GM19351 (cell line): ENCODE results near the gene AP1S3.
"Not testable (repeated sequence)": the region's sequence is repeated elsewhere in the genome, so short reads cannot be mapped to it uniquely, and the experiment has no call there.

Experiments used
- ATAC-seq: cut with Tn5 transposase; IDR thresholded peaks from one replicate; pipeline ENCODE4 v1.9.1; 2021; ENCODE audit warnings: mild to moderate bottlenecking, moderate library complexity; ENCODE audit not compliant: unreplicated experiment

The AP1S3 gene

DNA sequence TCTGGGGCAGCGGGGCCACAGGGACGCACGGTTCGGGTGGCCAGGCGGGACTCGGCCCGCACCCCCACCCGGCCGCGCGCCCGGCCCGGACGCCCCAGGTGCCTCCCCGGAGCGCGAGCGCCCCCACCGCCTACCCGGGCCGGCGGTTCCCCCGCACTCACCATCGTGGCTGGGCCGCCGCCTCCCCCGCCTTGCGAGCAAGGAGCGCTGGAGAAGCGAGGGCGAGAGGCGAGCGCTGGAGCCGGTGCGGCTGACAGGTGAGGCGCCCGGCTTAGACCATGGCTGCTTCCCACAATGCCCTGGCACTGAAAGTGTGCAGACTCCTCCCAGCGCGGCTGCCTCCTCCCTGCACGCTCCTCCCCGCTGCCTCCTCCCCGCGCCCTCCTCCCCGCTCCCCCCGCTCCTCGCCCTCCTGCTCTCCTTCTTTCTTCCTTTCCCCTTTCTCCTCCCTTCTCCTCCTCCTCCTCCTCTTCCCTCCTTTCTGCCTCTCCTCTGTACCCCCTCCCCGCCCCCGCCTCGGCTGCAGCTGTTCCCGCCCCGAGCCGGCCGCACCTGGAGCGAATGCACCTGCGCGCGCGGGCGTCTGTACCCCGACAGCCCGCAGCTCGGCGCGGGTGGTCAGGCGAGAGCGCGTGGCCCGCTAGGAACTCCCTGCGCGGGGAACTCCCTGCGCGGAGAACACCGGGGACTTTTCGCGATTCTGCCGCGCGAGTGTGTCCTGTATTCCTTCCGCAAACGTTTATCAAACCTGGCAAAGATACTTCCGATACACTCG lies at the start of gene AP1S3:
Gene AP1S3 (minus strand): TSS at position 296 of the 775 bp plus-strand sequence. CDS start 132 bp downstream, at position 164.
- peak; percentile 63 for ATAC-seq

DNA sequence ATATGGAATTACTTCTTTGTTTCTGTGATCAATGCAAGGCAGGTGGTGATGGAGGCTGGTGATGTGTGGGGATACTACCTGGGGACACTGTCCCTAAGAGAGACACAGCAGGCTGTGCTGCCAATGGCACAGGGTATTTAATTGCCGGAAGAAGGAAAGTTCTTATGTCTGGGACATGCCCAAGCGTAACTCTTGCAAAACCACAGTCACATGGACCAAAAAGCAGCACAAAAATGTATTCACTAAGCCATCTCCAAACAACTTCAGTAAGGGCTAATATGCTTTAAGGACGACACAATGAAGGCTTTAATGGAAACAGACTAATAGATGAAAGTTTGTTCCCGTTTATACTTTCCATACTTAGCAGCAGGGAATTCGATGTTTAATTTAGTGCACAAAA lies 49.7 kb upstream of the AP1S3 start:
- ATAC-seq: no peak

DNA sequence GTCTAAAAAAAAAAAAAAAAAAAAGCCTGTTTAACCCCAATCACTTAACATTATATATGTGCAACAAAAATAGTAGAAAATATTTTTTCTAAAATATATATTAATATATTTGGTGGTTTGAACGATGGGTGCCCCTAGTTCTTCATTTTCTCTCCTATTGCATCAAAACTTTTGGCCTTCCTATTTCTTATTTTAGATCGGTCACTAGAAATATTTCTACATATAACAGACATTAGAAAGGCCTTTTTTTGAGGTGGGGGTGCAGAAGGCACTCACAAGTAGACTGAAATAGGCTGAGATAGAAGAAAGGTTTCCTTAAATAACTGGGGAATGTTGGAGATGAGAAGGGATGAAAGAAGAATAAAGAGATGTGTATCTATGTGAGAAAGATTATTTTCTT lies 49.3 kb upstream of the AP1S3 start:
- no peak for ATAC-seq

DNA sequence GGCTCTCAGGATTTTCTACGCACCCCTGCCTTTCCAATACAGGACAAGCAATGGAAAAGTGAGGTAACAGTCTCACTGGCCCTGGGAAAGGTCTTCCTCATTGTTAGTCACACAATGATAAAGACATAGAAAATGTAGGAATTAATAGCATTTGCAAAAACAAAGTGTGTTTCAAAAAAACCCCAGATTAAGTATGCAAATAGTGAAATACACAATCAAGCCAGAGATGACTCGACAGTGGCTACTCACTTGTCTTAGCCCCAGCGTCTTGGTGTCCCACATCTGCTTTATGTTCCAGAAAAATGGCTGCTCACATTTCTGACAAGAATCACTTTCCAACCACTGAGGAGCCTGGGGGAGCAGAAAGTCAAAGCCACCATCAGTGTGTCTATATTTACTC lies 47.0 kb upstream of the AP1S3 start:
- peak; percentile 90 for ATAC-seq

DNA sequence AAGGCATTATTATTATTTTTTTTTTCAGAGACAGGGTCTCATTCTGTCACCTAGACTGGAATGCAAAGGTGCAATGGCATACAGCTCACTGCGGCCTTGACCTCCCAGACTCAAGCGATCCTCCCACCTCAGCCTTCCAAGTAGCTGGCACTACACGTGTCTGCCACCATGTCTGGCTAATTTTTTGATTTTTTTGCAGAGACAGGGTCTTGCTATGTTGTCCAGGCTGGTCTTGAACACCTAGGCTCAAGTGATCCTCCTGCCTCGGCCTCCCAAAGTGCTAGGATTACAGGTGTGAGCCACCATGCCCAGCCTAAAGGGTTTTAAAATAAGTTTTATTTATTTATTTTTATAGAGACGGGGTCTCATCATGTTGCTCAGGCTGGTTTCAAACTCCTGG lies 45.3 kb upstream of the AP1S3 start:
- ATAC-seq: no peak

DNA sequence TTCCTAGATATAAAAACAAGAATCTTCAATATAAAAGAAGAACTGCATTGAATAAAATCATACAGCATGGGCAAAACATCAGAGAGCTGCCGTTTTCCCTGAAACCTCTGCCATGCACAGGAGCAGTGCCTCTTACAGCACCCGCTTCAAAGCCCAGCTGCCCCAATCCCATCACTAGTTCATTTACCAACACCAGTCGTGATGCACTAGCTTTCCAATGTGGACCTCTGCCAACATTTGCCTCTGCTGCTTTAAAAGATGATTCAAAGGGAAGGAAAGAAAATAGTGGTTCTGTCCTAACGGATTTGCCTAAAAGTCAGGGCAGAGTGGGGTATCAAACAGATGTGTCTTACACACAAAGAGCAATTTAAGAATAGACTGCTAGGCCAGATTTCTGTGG lies 43.4 kb upstream of the AP1S3 start:
- ATAC-seq: no peak

DNA sequence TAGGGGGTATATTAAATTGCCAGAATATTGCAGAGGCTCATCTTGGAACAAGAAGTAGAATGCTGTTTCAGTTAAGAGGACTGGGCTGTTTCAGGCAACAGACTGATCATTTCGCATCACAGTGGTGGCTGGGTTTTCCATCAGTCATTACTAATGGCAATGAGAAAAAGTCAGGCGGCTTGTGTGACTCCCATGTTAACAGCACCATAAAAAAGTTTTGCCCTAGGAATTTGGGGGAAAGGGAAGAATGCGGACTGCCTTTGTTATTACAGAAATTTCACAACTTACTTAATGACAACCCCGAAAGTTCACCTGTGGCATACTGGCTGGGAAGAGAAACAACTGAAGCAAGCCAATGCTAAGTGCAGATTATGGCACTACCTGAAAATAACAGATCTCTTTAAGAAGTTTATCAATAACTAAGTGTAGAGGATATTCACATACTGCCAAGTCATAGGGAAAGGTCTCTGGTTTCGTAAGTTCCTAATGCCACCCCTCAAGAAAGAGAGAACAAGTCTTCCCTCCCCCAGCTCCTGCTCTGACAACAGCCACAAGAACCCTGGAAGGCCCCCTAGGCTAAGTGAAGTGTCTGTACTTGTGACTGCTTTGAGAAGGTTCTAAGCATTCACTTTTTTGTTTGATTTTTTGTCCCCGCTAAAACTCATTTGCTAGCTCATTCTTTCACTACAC lies 40.5 kb upstream of the AP1S3 start:
- ATAC-seq: no peak

DNA sequence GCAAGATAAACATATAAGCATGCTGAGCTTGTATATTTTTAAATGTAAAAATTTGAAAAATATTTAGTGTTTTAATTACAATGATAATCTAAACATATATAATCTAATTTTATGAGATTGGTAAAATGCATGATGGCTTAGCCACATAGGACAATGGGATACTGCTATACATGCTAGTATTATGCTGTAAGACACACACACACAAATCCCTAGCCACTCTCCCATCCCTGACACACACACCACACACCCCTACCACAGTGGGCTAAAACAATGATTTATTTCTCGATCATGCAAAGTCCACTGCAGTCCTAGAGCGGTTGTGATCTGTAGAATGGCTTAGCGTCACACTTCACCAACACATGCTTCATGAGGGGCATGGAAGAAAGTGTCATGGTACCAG lies 36.3 kb upstream of the AP1S3 start:
- no peak for ATAC-seq

DNA sequence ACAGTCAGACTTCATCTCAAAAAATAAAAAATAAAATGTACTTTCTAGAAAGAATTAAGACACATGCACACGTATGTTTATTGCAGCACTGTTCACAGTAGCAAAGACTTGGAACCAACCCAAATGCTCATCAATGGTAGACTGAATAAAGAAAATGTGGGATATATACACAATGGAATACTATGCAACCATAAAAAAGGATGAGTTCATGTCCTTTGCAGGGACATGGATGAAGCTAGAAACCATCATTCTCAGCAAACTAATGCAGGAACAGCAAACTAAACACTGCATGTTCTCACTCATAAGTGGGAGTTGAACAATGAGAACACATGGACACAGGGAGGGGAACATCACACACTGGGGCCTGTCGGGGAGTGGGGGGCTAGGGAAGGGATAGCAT lies 35.4 kb upstream of the AP1S3 start:
- not testable (repeated sequence) for ATAC-seq

DNA sequence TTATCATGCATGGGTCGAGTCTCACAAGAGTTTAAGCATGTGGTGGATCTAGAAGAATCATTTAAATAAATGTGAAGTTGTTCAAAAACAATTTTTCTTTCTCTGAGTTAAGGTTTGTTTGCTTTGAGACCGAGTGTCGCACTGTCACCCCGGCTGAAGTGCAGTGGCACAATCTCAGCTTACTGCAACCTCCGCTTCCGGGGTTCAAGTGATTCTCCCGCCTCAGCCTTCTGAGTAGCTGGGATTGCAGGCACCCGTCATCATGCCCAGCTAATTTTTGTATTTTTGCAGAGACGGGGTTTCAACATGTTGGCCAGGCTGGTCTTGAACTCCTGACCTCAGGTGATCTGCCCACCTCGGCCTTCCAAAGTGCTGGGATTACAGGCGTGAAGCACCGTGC lies 34.3 kb upstream of the AP1S3 start:
- not testable (repeated sequence) for ATAC-seq

DNA sequence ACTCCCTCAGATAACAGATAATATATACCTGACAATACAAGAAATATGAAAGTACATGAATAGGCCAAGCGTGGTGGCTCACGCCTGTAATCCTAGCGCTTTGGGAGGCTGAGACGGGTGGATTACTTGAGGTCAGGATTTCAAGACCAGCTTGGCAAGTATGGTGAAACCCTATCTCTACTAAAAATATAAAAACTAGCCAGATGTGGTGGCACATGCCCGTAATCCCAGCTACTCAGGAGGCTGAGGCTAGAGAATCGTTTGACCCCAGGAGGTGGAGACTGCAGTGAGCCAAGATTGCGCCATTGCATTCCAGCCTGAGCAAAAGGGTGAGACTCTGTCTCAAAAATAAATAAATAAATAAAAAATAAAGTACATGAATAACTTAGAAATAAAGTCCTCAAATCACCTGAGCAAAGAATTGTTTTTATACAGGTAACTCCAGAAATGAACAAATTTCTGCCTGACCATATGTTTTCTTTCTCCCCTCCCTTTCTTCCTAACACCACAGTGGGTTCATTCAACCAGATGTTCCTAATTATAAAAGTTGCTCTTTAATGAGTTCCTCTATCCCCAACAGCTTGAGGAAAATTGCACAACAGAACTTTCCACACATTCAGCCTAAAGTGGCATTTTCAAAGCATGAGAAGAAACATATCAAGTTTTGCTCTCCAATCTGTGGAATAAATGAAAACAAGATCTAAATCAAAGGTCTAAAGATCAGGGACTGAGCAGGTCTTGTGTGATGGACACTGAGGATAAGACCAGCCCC lies 33.6 kb upstream of the AP1S3 start:
- no peak for ATAC-seq

DNA sequence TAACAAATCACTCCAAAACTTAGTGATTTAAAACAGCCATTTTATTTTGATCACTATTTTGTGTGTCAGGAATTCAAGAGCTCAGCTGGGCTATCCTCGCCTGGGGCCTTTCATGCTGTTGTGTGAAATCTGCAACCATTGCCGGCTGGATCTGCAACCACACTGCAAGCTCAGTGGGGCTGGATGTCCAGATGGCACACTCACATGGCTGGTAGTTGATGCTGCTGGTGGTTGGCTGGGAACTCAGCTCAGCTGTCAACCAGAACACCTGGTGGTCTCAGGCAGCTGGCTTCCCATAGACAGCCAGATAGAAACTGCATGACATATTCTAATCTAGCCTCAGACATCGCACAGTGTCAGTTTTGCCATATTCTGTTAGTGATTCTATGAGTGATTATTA lies 30.6 kb upstream of the AP1S3 start:
- ATAC-seq: peak; percentile 42

DNA sequence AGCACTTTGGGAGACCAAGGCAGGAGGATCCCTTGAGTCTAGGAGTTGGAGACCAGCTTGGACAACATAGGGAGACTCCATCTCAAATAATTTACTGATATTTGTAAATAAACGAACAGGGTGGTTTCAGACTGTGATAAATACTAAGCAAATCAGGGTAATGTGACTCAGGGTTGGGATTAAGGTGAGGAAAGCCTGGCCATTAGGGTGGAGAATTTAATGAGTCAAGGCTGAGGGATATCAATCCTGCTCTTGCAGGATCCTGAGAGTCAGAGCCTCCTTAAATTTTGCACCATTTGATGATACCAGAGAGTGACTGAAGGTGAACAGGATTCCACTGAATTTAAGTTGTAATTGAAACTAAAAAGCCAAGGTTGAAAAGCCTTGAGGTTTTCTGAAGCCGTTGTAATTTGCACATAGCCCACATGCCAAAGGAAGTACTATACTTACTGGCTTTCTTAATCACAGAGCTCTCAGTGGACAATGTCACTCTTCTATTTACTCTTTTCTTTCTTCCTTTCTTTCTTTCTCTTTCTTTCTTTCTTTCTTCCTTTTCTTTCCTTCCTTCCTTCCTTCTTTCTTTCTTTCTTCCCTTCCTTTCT lies 28.6 kb upstream of the AP1S3 start:
- ATAC-seq: peak; percentile 60

DNA sequence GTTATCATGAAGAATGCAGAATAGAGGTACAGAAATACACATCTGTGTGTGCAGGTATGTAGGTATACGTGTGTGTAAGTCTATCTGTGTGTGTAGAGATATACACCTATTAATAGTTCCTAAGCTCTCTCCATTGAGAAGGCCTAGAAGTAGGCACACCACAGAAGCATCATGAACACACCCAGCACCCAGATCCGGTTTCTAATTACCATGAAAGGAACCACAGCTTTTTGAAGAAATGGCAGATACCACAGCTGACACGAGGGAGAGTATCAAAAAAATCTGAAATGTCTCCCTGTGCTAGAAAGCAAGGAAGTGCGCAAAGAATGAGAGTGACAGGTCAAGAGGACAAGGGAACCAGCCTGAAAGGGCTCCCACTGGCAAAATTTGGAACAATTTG lies 27.7 kb upstream of the AP1S3 start:
- no peak for ATAC-seq

DNA sequence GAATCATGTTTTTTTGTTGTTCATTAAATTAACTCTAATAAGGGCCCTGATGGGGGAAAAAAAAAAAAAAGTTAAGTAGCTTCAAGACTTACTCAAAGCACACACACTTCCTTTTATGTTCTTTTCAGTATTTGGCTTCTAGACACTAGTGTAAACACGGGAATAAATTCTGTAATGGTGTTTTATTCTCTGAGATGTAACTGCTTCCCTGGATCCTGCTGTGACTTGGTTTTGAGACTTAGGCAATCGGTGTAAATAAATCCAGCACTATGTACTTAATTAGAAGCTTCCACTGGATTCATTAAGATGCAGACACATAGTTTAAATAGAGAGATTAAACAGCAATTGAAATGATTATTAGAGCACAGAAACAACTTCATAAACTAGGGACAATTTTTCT lies 26.1 kb upstream of the AP1S3 start:
- no peak for ATAC-seq

DNA sequence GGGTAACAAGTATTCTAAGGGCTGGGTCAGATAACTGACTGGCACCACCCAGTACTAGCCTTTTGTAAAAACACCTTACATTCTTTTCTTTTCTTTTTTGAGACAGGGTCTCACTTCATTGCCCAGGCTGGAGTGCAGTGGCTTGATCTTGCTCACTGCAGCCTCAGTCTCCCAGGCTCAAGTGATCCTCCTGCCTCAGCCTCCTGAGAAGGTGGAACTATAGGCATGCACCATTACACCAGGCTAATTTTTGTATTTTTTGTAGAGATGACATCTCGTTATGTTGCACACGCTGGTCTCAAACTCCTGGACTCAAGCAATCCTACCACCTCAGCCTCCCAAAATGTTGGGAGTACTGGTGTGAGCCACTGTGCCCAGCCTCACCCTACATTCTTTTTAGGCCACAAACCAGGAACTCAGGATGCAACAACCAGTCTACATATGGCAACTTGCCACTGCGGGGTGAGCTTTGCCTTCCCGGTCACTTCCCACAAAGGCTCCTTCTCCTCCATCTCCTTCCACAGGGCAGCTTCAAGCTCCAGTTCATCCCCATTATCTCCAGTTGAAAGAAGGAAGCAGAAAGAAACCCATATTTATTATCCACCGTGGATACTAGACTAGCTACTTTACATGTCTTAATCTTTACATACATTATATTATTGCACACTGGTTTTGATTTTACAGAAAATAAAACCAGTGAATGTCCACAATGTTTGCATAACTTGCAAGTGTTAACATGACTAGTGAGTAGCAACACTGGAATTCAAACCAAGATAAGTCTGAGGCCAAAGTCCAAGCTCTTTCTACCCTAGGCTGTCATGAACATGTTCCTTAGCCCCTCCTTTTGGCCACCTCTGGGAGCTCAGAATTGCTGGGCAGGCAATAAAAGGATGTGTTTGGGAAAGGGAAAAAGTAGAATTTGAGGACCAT lies 23.7 kb upstream of the AP1S3 start:
- ATAC-seq: no peak

DNA sequence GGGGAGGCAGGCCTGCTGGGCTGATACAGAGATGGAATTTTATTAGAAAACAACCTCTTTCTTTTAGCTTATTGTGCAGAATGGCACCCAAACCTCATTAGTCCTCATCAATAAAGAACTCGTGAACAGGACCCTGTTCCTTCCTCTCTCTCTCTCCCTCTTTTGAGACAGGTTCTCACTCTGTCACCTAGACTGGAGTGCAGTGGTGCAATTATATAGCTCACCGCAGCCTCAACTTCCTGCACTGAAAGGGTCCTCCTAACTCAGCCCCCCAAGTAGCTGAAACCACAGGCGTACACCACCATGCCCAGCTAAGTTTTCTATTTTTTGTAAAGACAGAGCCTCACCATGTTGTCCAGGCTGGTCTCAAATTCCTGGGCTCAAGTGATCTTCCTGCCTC lies 21.7 kb upstream of the AP1S3 start:
- no peak for ATAC-seq

DNA sequence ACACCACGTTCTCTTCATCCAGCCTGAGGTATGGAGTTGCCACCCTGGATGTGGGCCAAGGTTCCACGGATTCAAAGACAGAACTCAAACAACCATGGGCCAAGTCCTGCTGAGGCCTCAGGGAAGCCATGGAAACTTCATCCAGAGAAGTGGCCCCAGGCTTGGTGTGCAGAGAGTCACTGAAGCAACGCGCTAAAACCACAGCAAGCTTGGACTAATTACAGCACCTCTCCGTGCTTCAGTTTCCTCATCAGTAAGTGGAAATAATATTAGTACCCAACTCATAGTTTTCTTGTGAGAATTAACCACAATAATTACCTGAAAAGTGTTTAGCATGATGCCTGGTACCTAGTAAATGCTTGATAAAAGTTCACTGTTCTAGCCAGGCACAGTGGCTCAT lies 19.2 kb upstream of the AP1S3 start:
- peak; percentile 46 for ATAC-seq

DNA sequence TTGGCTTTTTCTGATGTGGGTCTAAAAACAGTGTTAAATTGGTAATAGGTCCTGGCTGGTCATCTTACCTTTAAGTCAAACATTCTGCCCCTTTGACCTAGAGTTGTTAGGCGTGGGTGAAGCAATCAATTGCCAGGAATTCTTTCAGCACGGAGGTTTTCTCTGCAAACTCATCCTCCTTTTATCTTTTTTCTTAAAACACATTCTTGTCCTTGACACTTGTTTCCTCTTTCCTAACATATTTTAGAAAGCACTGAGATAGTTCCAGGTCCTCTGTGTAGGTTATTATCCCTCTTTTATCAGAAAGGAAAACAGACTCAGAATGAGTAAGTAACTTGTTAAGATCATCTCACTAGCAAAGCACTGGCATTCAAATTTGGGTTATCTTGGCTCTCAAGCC lies 18.6 kb upstream of the AP1S3 start:
- ATAC-seq: no peak

DNA sequence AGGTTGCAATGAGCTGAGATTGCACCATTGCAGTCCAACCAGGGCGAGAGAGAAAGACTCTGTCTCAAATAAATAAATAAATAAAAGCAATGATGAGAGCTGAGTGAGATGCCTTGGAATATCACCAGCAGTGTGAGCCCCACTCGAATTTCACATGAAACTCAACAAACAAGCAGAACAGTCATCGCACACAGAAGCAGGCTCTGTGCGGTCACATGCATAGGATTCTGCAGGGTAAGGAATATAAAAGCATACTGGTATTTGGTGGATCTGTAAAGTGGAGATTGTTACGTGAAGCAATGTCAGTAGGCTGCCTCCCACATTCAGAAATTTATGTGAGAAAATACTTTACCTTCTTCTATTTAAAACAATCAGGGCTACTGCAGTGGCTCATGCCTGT lies 18.0 kb upstream of the AP1S3 start:
- ATAC-seq: no peak
